ENCODE data around the gene PITPNM3. TPM values are rescaled to one million over a fixed set of nuclear protein-coding genes. Genes with fewer than 3 reads are reported as not detected.

The PITPNM3 gene
- total RNA-seq, 1 donor from 2014 or later: 4.3 TPM

GRCh38 chr17:6531575-6531974 is 24.8 kb downstream of the PITPNM3 start:
- Mint-ChIP-seq H3K4me3 (no peak overlapping the region), H3K4me1 (ENCODE audit: unreplicated experiment) (no peaks in the 10 kb centered on the region), H3K9me3 (no peaks in the 10 kb centered on the region), H3K36me3 (peaks cover 3% of the 10 kb centered on the region), H3K27ac (no peak overlapping the region), H3K27me3 (peaks cover 6% of the 10 kb centered on the region)
- no peak for TF ChIP-seq CTCF (conservative IDR thresholded peaks at IDR 0.05)
- no peak for DNase-seq (ENCODE audit: extremely low spot score, unreplicated experiment)

- Mint-ChIP-seq H3K9me3 (no peaks in the 10 kb centered on the region), H3K4me3 (no peak overlapping the region), H3K27me3 (peaks cover 6% of the 10 kb centered on the region), H3K27ac (no peak overlapping the region), H3K36me3 (peaks cover 3% of the 10 kb centered on the region), H3K4me1 (ENCODE audit: unreplicated experiment) (no peaks in the 10 kb centered on the region)
- no peak for TF ChIP-seq CTCF (conservative IDR thresholded peaks at IDR 0.05)
- DNase-seq (ENCODE audit: extremely low spot score, unreplicated experiment): no peak
Measured at GRCh38 chr17:6530324-6530920, 25.9 kb downstream of the PITPNM3 start.

GRCh38 chr17:6528557-6528956 is 27.8 kb downstream of the PITPNM3 start:
- Mint-ChIP-seq H3K27me3 (peaks cover 6% of the 10 kb centered on the region), H3K4me3 (no peak overlapping the region), H3K36me3 (peaks cover 3% of the 10 kb centered on the region), H3K9me3 (no peaks in the 10 kb centered on the region), H3K4me1 (ENCODE audit: unreplicated experiment) (no peaks in the 10 kb centered on the region), H3K27ac (no peak overlapping the region)
- TF ChIP-seq CTCF (conservative IDR thresholded peaks at IDR 0.05): no peak
- no peak for DNase-seq (ENCODE audit: extremely low spot score, unreplicated experiment)

- no peaks in the 10 kb centered on the region for H3K4me1 Mint-ChIP-seq (ENCODE audit: unreplicated experiment)
Measured at GRCh38 chr17:6526362-6527152, 29.8 kb downstream of the PITPNM3 start.

GRCh38 chr17:6525731-6526130 is 30.6 kb downstream of the PITPNM3 start:
- no peak overlapping the region for H3K4me3 Mint-ChIP-seq
- H3K36me3 Mint-ChIP-seq: no peaks in the 10 kb centered on the region
- DNase-seq (ENCODE audit: extremely low spot score, unreplicated experiment): no peak
- no peaks in the 10 kb centered on the region for H3K27me3 Mint-ChIP-seq
- no peak for TF ChIP-seq CTCF (conservative IDR thresholded peaks at IDR 0.05)
- no peaks in the 10 kb centered on the region for H3K4me1 Mint-ChIP-seq (ENCODE audit: unreplicated experiment)
- H3K27ac Mint-ChIP-seq: no peak overlapping the region
- H3K9me3 Mint-ChIP-seq: peaks cover 1% of the 10 kb centered on the region

More at GRCh38 chr17:6526362-6527152, 29.8 kb downstream of the PITPNM3 start:
- no peak for TF ChIP-seq CTCF (conservative IDR thresholded peaks at IDR 0.05)
- Mint-ChIP-seq H3K27ac (no peak overlapping the region), H3K36me3 (no peaks in the 10 kb centered on the region), H3K9me3 (no peaks in the 10 kb centered on the region), H3K4me3 (no peak overlapping the region), H3K27me3 (no peaks in the 10 kb centered on the region)
- DNase-seq (ENCODE audit: extremely low spot score, unreplicated experiment): no peak
